Prostate gland (tissue), 2 donors: Measurements from ENCODE around the gene RGS3. TPM values are rescaled to one million over a fixed set of nuclear protein-coding genes. Genes with fewer than 3 reads are reported as not detected.

Experiments used
- DNase-seq: peaks from one replicate; pipeline ENCODE4 v3.0.0-alpha.2; 2019; ENCODE audit warnings: low spot score
- H3K27ac ChIP-seq, 2 donors: fragments of 200-600 bp; sonication (generic); 2 replicates each; pipeline ENCODE4 v1.5.1; 2017 to 2019
- H3K27me3 ChIP-seq: fragments of 200-600 bp; sonication (generic); replicated peaks from 2 replicates; pipeline ENCODE4 v1.5.1; 2019; ENCODE audit not compliant: insufficient read depth
- H3K36me3 ChIP-seq, 2 donors: fragments of 200-600 bp; sonication (generic); 1 replicate in 1 of 2; 2 replicates in 1 of 2; pipeline versions ENCODE4 v1.5.1 to v1.8.1; 2017 to 2019
- H3K4me1 ChIP-seq: fragments of 200-600 bp; sonication (generic); replicated peaks from 2 replicates; pipeline ENCODE4 v1.5.1; 2019
- H3K4me3 ChIP-seq, 2 donors: fragments of 200-600 bp; sonication (generic); 2 replicates each; pipeline ENCODE4 v1.5.1; 2017 to 2019
- H3K9me3 ChIP-seq: fragments of 200-600 bp; sonication (generic); 2 replicates; pipeline ENCODE4 v1.5.1; 2017
- POLR2A ChIP-seq: fragments of 450-650 bp; IDR thresholded peaks from one replicate; pipeline ENCODE4 v1.6.1; 2016; ENCODE audit warnings: antibody characterized with exemption, mild to moderate bottlenecking
- POLR2AphosphoS5 ChIP-seq: sonication (generic); formaldehyde crosslinking; IDR thresholded peaks from one replicate; pipeline ENCODE4 v1.6.1; 2017; ENCODE audit warnings: antibody characterized with exemption
- WGBS: methylation state at CpG from one replicate; pipeline ENCODE4 v1.1.5; 2018; 5-methylcytosine and 5-hydroxymethylcytosine counted together
- intact Hi-C: fragments of 100-400 bp; cut with DNase I; formaldehyde crosslinking; loops from one replicate; pipeline ENCODE4 v1.14.2; 2022
- total RNA-seq, 2 donors: library from RNA; depleted of rRNA; stranded (reverse); fragments of >200 nt; gene quantifications; one replicate each; pipeline ENCODE4 v1.1.0, GENCODE V29; 2016
- TF ChIP-seq, protein P1 (sequence below), 4 experiments: fragments of 200-600 bp in 2 of 4; fragments of 450-650 bp in 2 of 4; sonication (generic) in 2 of 4; IDR thresholded peaks; 1 replicate in 3 of 4; 2 replicates in 1 of 4; pipeline ENCODE4 v1.5.1; 2016 to 2019; ENCODE audit warnings: antibody characterized with exemption in 4 of 4, mild to moderate bottlenecking in 2 of 4, moderate library complexity in 2 of 4

RGS3 gene
- total RNA-seq, 2 donors from 2014 or later: 26.5 to 98.9 TPM

GRCh38 chr9:113600871-113601614, 137.5 kb downstream of the RGS3 start:
- H3K9me3 ChIP-seq: no peaks in the 10 kb centered on the region
- no peak overlapping the region for H3K4me3 ChIP-seq
- WGBS: 69% methylated on average over 5 of the region's 5 CpGs
- DNase-seq: no peak
- peaks cover 3 to 11% of the 10 kb centered on the region in 2 donors for H3K36me3 ChIP-seq
- H3K4me1 ChIP-seq: no peaks in the 10 kb centered on the region
- peak overlapping the region in 1 of 2 donors; percentile 11 for H3K27ac ChIP-seq
- intact Hi-C loops: no loop called here
- TF ChIP-seq POLR2AphosphoS5 (no peak), POLR2A (no peak)
- TF ChIP-seq, protein P1, sequence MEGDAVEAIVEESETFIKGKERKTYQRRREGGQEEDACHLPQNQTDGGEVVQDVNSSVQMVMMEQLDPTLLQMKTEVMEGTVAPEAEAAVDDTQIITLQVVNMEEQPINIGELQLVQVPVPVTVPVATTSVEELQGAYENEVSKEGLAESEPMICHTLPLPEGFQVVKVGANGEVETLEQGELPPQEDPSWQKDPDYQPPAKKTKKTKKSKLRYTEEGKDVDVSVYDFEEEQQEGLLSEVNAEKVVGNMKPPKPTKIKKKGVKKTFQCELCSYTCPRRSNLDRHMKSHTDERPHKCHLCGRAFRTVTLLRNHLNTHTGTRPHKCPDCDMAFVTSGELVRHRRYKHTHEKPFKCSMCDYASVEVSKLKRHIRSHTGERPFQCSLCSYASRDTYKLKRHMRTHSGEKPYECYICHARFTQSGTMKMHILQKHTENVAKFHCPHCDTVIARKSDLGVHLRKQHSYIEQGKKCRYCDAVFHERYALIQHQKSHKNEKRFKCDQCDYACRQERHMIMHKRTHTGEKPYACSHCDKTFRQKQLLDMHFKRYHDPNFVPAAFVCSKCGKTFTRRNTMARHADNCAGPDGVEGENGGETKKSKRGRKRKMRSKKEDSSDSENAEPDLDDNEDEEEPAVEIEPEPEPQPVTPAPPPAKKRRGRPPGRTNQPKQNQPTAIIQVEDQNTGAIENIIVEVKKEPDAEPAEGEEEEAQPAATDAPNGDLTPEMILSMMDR (IDR thresholded peaks at IDR 0.05): no peak
- H3K27me3 ChIP-seq: no peaks in the 10 kb centered on the region

DNA sequence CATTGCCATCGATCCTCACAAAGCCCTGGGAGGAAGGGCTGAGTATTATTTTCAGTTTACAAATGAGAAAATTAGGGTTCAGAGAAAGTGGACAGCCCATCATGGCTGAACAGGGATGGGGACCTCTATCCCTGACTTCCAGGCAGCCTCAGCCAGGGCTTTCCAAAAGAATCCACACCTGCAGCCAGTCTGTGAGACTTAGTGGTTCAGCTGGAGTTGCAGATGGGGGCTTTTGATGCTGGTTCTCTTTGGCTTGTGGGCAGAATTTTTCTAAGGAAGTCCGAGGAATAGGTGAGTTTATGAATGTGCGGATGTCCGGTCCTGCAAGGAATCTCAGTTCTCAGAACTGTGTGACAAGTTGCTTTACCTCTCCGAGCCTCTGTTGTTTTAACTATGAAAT, 138.1 kb downstream of the RGS3 start:
- WGBS: 61% methylated on average over 5 of the region's 5 CpGs
- H3K36me3 ChIP-seq: peaks cover 3 to 8% of the 10 kb centered on the region in 2 donors
- H3K9me3 ChIP-seq: no peaks in the 10 kb centered on the region
- peak overlapping the region in 1 of 2 donors; percentile 11 for H3K27ac ChIP-seq
- no peak overlapping the region for H3K4me3 ChIP-seq
- DNase-seq: no peak
- no peak for TF ChIP-seq POLR2AphosphoS5
- H3K4me1 ChIP-seq: no peaks in the 10 kb centered on the region
- intact Hi-C loops: no loop called here
- no peaks in the 10 kb centered on the region for H3K27me3 ChIP-seq

- no peak for DNase-seq
- TF ChIP-seq POLR2AphosphoS5 (no peak), POLR2A (no peak)
- TF ChIP-seq, protein P1 (IDR thresholded peaks at IDR 0.05): no peak
- Histone ChIP-seq H3K27ac (no peak overlapping the region), H3K4me3 (no peak overlapping the region), H3K9me3 (no peaks in the 10 kb centered on the region), H3K4me1 (no peaks in the 10 kb centered on the region), H3K36me3 (peaks cover 0 to under 1% of the 10 kb centered on the region in 2 donors), H3K27me3 (no peaks in the 10 kb centered on the region)
- WGBS: 45% methylated on average over 17 of the region's 17 CpGs
- intact Hi-C loops: no loop called here
Observed at GRCh38 chr9:113602126-113603047, 138.9 kb downstream of the RGS3 start.

- Histone ChIP-seq H3K4me1 (no peaks in the 10 kb centered on the region), H3K9me3 (no peaks in the 10 kb centered on the region)
- WGBS: 65% methylated on average over 8 of the region's 8 CpGs
Observed at GRCh38 chr9:113603048-113603375, 139.5 kb downstream of the RGS3 start.

GRCh38 chr9:113603773-113604172, 140.2 kb downstream of the RGS3 start:
- intact Hi-C loops: no loop called here
- TF ChIP-seq, protein P1 (IDR thresholded peaks at IDR 0.05): no peak
- TF ChIP-seq POLR2AphosphoS5: no peak
- no peak for TF ChIP-seq POLR2A

More at GRCh38 chr9:113603048-113603375, 139.5 kb downstream of the RGS3 start:
- no peak for DNase-seq
- H3K27me3 ChIP-seq: no peaks in the 10 kb centered on the region
- H3K27ac ChIP-seq: no peak overlapping the region
- TF ChIP-seq POLR2A (no peak), POLR2AphosphoS5 (no peak)
- no peaks in the 10 kb centered on the region for H3K36me3 ChIP-seq
- no peak overlapping the region for H3K4me3 ChIP-seq
- intact Hi-C loops: no loop called here

More at GRCh38 chr9:113603773-113604172, 140.2 kb downstream of the RGS3 start:
- no peaks in the 10 kb centered on the region for H3K36me3 ChIP-seq
- H3K9me3 ChIP-seq: no peaks in the 10 kb centered on the region
- H3K27me3 ChIP-seq: no peaks in the 10 kb centered on the region
- no peak overlapping the region for H3K27ac ChIP-seq
- no peak overlapping the region for H3K4me3 ChIP-seq
- no peak for DNase-seq
- whole genome bisulfite sequencing: 96% methylated on average over 5 of the region's 5 CpGs
- no peaks in the 10 kb centered on the region for H3K4me1 ChIP-seq
